Mammary epithelial cell (primary cell): Measurements from ENCODE around the gene MAPK8IP3.

Source experiments
- EZH2 ChIP-seq: IDR thresholded peaks from 2 replicates; pipeline ENCODE4 v1.6.1; 2012; ENCODE audit warnings: low read length, inconsistent platforms, borderline replicate concordance
- TF ChIP-seq, protein P1 (sequence below), 2 donors: IDR thresholded peaks in 1 of 2; conservative IDR thresholded peaks in 1 of 2; 2 replicates each; pipeline ENCODE4 v1.5.1; 2011 to 2012; ENCODE audit warnings: inconsistent platforms in 2 of 2, low read length in 2 of 2, mild to moderate bottlenecking in 2 of 2, control low read depth in 1 of 2, low read depth in 1 of 2; ENCODE audit not compliant: insufficient read depth in 1 of 2; ENCODE audit errors: extremely low read depth in 1 of 2

DNA sequence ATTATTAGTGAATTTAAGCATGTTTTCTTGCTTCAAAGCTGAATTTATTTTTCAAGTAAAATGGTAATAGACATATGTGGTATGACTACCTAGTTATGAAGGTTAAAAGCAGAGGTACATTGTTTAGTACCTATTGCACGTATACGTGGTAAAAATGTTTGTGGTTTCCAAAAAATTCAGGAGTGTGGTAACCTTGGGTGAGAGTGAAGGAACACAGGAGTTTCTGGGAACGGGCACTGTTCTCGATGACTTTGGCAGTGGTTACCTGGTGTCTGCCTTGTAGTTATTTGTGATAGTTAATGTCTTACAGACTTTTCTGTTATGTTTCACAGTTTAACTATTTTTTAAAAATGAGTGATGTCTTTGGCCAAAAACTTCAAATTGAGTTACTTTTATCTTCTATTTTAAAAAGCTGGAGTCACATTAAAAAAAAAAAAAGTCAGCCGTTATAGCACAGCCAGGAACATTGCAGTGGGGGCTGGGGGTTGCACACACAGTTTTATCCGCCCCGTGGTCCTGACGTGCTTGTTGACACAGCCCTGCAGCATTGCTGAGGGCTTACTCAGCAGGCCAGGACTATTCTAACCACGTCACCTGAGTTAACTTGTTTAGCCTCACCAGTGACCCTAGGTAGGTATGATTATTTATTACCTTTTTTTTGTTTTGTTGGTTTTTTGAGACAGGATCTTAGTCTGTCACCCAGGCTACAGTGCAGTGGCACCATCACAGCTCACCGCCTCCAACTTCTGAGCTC lies 17.0 kb upstream of the MAPK8IP3 start:
- no peak for TF ChIP-seq EZH2
- TF ChIP-seq, protein P1, sequence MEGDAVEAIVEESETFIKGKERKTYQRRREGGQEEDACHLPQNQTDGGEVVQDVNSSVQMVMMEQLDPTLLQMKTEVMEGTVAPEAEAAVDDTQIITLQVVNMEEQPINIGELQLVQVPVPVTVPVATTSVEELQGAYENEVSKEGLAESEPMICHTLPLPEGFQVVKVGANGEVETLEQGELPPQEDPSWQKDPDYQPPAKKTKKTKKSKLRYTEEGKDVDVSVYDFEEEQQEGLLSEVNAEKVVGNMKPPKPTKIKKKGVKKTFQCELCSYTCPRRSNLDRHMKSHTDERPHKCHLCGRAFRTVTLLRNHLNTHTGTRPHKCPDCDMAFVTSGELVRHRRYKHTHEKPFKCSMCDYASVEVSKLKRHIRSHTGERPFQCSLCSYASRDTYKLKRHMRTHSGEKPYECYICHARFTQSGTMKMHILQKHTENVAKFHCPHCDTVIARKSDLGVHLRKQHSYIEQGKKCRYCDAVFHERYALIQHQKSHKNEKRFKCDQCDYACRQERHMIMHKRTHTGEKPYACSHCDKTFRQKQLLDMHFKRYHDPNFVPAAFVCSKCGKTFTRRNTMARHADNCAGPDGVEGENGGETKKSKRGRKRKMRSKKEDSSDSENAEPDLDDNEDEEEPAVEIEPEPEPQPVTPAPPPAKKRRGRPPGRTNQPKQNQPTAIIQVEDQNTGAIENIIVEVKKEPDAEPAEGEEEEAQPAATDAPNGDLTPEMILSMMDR (conservative IDR thresholded peaks at IDR 0.05 in 1 of 2, IDR thresholded peaks at IDR 0.05 in 1 of 2; ENCODE audit: extremely low read depth in 1 of 2, insufficient read depth in 1 of 2, low read depth in 1 of 2, low read length in 2 of 2): no peak
